Measurements from ENCODE around the gene ADARB1.

DNA sequence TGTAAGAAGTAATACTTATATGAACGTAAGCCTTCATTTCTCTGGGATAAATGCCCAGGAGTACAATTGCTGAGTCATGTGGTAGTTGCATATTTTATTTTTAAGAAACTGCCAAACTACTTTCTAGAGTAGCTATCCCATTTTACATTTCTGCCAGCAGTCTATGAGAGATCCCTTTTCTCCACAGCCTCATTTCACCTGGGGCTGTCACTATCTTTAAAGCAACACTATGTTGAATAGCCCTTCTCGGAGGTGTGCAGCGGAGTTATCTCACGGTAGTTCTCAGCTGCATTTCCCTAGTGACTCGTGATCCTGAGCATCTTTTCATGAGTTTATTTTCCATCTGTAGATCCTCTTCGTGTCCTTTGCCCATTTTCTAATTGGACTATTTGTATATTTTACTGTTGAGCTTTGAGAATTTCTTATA lies 93.4 kb downstream of the ADARB1 start:
- TF ChIP-seq, protein P1, sequence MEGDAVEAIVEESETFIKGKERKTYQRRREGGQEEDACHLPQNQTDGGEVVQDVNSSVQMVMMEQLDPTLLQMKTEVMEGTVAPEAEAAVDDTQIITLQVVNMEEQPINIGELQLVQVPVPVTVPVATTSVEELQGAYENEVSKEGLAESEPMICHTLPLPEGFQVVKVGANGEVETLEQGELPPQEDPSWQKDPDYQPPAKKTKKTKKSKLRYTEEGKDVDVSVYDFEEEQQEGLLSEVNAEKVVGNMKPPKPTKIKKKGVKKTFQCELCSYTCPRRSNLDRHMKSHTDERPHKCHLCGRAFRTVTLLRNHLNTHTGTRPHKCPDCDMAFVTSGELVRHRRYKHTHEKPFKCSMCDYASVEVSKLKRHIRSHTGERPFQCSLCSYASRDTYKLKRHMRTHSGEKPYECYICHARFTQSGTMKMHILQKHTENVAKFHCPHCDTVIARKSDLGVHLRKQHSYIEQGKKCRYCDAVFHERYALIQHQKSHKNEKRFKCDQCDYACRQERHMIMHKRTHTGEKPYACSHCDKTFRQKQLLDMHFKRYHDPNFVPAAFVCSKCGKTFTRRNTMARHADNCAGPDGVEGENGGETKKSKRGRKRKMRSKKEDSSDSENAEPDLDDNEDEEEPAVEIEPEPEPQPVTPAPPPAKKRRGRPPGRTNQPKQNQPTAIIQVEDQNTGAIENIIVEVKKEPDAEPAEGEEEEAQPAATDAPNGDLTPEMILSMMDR (IDR thresholded peaks at IDR 0.05) = no peak
- TF ChIP-seq EZH2 (IDR thresholded peaks at IDR 0.05) (no peak), EZH2phosphoT487 (IDR thresholded peaks at IDR 0.05) (no peak)
